ENCODE results near the gene GDAP1L1.
"Not testable (repeated sequence)": the region's sequence is repeated elsewhere in the genome, so short reads cannot be mapped to it uniquely, and the experiment has no call there.

Gene GDAP1L1

DNA sequence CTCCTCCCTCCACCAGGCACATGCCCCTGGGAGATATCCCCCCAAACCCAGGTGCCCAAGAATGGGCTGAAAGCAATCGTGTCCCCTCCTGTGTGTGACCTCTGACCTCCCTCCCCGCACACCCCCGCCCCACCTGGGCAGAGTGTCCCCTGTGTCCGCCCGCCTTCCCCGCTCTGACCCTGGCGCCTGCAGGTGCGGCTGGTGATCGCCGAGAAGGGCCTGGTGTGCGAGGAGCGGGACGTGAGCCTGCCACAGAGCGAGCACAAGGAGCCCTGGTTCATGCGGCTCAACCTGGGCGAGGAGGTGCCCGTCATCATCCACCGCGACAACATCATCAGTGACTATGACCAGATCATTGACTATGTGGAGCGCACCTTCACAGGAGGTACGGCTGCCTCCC is 9.9 kb downstream of the GDAP1L1 start:
- no peak for DNase-seq

DNA sequence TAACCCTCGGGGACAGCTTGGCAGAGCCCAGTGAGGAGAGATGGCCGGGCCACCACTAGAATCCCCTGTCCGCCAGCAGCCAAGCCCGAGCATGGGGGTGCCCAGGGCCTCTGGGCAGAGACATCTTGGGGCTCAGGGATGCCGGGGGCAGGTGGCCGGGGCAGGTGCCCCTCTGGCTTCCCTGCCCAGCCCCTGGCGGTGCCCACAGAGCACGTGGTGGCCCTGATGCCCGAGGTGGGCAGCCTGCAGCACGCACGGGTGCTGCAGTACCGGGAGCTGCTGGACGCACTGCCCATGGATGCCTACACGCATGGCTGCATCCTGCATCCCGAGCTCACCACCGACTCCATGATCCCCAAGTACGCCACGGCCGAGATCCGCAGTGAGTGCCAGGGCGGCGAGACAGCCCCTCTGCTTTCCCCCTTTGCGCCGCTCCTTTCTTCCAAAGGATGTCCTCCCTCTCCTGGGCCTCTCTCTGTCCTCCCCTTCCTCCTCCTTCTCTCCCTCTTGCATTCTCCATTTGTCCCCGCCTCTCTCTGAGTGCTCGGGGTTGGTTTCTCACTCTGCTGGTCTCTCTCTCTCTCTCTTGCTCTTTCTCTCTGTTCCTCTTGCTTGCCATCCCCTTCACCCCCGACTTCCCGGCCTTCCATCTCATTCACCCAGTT is 11.2 kb downstream of the GDAP1L1 start:
- DNase-seq = no peak

DNA sequence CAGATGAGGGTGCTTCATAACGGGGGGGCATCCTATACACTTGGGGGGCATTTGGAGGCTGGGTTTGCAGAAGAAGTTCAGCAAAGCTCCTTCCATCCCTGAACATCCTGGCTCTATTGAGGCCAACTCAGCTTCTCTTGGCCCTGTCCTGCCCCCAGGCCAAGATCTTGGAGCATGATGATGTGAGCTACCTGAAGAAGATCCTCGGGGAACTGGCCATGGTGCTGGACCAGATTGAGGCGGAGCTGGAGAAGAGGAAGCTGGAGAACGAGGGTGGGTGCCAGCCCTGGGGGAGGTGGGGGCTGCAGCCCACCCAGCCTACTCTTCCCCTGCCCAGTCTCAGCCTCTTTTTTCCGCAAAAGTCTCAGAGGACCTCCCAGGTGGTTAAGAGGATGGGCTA is 17.2 kb downstream of the GDAP1L1 start:
- DNase-seq = no peak

GRCh38 chr20:44268802-44269201 is 21.7 kb downstream of the GDAP1L1 start:
- DNase-seq = no peak

GRCh38 chr20:44271915-44272663 is 25.0 kb downstream of the GDAP1L1 start:
- no peak for DNase-seq

DNA sequence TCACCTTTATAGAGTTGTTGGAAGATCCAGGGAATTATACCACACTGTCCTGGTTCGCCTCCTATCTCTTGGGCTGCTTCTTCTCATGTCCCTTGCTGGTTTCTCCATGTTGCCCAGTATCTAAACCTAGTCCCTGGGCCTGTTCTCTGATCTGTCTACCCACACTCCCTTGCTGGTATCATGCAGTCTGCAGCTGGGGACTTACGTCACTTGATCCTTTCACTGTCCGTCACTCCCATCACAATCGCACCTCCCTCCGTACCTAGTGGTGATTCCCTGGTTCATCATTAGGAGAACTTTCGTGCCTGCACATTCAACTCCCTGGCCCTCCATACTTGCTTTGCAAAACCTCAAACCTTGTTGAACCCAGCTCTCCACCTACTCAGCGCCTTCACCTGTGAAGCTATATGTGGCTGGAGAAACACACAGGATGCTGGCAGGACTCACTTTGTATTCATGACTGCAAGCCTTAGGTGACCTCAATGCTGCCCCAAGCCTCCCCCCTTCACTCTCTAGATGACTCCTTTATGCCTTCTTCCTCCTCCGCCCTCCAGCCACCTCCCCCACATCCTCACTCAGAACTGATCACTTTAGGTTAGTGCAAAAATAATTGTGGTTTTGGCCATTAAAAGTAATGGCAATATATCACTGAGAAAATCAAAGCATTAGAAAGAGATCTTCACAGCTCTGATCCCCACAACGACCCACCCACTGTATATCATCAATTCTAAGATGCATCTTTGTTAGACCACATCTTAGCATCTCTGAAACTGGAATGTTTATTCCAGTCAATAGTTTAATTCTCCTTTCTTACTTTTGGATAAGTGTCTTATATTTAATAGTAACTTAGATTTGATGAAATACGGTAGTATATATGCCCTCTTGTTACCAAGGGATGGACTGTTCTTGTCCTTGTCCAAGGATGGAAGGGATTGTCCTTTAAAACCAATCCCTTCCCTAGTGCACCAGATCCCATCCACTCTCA is 26.4 kb downstream of the GDAP1L1 start:
- no peak for DNase-seq

GRCh38 chr20:44274303-44275017 is 27.4 kb downstream of the GDAP1L1 start:
- DNase-seq = no peak

DNA sequence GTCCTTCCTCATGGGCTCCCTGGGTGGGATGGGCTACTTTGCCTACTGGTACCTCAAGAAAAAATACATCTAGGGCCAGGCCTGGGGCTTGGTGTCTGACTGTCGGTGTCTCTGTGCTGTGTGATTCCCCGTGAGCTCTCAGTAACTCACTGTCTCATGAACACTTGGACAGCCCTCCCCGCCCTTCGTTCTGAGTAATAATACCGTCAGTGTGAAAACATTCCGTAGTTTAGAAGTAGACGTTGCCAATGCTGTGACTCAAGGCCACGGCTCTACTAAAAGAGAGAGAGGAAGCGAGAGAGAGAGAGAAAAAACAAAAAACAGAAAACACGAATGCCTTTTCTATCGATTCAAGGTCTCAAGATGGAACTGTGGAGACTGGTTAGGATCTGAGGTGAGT is 32.1 kb downstream of the GDAP1L1 start:
- DNase-seq = no peak

DNA sequence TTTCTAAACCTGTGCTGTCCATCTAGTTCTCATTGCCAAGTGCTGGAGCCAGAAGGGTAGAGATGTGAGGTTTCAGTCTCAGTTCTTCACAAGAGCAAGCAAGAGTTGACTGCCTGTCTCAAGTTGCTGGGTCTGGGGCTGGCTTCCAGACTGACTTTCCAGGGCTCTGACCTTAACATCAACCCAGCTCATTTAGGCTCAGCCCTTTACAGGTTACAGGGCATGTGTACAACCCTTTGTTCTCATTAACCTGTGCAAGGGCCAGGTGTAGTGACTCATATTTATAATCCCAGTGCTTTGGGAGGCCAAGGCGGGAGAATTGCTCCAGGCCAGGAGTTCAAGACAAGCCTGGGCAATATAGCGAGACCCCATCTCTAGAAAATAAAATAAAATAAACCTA is 33.3 kb downstream of the GDAP1L1 start:
- no peak for DNase-seq

- DNase-seq = no peak
These were observed 35.1 kb downstream of the GDAP1L1 start for GRCh38 chr20:44282192-44282591.

DNA sequence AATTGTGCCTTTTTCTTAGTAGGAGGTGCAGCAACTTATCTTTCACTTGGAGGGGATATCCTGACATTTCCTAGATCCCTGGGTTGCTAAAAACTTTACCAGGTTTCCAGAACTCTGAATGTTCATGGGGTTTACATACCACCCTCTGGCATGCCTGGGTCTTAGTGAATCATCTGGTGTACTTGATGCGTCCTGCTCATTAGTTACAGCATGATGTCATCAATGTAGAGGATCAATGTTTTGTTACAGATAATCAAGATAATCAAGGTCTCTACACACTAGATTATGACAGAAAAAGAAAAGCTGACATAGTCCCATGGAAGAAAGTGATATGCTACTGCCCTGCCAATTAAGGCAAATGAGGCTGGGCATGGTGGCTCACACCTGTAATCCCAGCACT is 36.9 kb downstream of the GDAP1L1 start:
- DNase-seq = no peak

DNA sequence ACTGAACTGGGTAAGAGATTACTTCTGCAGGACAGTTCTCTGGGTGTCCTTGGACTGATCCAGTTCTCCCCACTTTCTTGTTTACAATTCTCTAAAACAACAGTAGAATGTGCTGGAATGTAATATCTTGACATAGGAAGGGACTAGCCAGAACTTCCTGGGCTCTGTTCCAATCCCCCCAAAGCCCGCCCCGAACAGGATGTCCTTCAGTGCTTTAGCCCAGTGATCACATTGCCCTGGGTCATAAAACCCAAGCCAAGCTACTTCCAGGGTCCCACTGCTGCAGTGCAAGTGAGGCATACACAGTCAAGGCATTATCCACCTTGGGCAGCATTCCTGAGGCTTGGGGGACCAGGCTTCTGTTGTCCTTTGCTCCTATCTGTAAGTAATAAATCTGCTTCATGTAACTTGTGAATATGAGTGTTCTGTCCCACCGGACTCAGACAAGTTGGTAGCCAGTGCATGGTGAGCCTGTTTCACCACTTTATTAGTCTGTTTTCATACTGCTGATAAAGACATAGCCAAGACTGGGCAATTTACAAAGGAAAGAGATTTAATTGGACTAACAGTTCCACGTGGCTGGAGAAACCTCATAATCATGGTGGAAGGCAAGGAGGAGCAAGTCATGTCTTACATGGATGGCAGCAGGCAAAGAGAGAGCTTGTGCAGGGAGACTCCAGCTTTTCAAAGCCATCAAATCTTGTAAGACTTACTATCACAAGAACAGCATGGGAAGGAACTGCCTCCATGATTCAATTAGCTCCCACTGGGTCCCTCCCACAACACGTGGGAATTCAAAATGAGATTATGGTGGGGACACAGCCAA is 40.4 kb downstream of the GDAP1L1 start:
- no peak for DNase-seq

- no peak for DNase-seq
These were observed 41.1 kb downstream of the GDAP1L1 start for GRCh38 chr20:44288252-44288651.

- DNase-seq = no peak
These were observed 44.6 kb downstream of the GDAP1L1 start for GRCh38 chr20:44291754-44292153.

GRCh38 chr20:44296011-44296410 is 48.9 kb downstream of the GDAP1L1 start:
- peak in 1 of 2 experiments; percentile 19 for DNase-seq

DNA sequence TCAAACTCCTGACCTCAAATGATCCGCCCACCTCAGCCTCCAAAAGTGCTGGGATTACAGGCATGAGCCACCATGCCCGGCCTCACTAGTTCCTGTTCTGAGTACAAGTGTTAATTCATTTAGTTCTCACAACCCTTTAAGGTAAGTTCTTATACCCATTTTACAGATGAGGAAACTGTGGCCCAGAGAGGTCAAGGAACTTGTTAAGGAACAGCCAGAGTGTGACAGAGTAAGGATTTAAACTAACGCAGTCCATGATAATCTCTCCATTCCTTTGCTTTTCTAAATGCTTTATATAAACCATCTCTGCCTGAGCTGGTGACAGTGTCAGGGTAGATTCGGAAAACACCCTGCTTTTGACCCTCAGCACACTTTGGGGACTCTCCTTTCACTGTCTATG is 50.6 kb downstream of the GDAP1L1 start:
- DNase-seq = no peak

GRCh38 chr20:44299011-44299535 is 52.0 kb downstream of the GDAP1L1 start:
- not testable (repeated sequence) for DNase-seq

DNA sequence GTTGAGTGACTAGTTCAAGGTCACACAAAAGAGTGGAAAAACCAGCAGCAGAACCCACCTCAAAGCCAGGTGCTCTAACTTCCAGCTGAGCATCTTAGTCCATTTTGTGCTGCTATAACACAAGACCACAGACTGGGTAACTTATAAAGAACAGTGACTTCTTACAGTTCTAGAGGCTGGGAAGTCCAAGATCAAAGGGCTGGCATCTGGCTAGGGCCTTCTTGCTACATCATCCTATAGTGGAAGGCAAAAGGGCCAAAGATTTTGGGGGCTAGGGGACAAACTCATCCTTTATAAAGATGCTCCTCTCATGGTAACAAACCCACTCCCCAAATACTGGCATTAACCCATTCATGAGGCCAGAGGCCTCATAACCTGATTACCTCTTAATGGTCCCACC is 54.2 kb downstream of the GDAP1L1 start:
- no peak for DNase-seq

GRCh38 chr20:44302026-44302669 is 55.0 kb downstream of the GDAP1L1 start:
- DNase-seq = no peak

GRCh38 chr20:44302736-44303135 is 55.6 kb downstream of the GDAP1L1 start:
- DNase-seq = no peak

- no peak for DNase-seq
These were observed 57.3 kb downstream of the GDAP1L1 start for GRCh38 chr20:44304383-44304782.
